Ishikawa (cell line): ENCODE data around the gene CFAP52.

Source experiments
- CEBPB ChIP-seq: IDR thresholded peaks from 2 replicates; pipeline ENCODE4 v1.6.1; 2012
- CREB1 ChIP-seq: IDR thresholded peaks from 2 replicates; pipeline ENCODE4 v1.6.1; 2012; ENCODE audit warnings: low read depth
- EGR1 ChIP-seq: IDR thresholded peaks from 2 replicates; pipeline ENCODE4 v1.6.1; 2012
- EP300 ChIP-seq: IDR thresholded peaks from 2 replicates; pipeline ENCODE4 v1.6.1; 2012; ENCODE audit warnings: borderline replicate concordance
- FOXM1 ChIP-seq: IDR thresholded peaks from 2 replicates; pipeline ENCODE4 v1.6.1; 2012; ENCODE audit warnings: low read depth, borderline replicate concordance
- NFIC ChIP-seq: IDR thresholded peaks from 2 replicates; pipeline ENCODE4 v1.6.1; 2012
- RAD21 ChIP-seq: IDR thresholded peaks from 2 replicates; pipeline ENCODE4 v1.6.1; 2012; ENCODE audit warnings: low read depth
- TAF1 ChIP-seq: IDR thresholded peaks from 2 replicates; pipeline ENCODE4 v1.6.1; 2012; ENCODE audit warnings: low read depth, mild to moderate bottlenecking
- TCF12 ChIP-seq: IDR thresholded peaks from 2 replicates; pipeline ENCODE4 v1.6.1; 2012; ENCODE audit warnings: low read depth
- TEAD4 ChIP-seq: IDR thresholded peaks from 2 replicates; pipeline ENCODE4 v1.6.1; 2012
- YY1 ChIP-seq: IDR thresholded peaks from 2 replicates; pipeline ENCODE4 v1.6.1; 2012; ENCODE audit warnings: low read depth
- ZBTB7A ChIP-seq: IDR thresholded peaks from 2 replicates; pipeline ENCODE4 v1.6.1; 2012; ENCODE audit warnings: low read depth
- TF ChIP-seq, protein P1 (sequence below): IDR thresholded peaks from 2 replicates; pipeline ENCODE4 v1.6.1; 2012
- TF ChIP-seq, protein P2 (sequence below): IDR thresholded peaks from 2 replicates; pipeline ENCODE4 v1.6.1; 2012; ENCODE audit warnings: low read depth, mild to moderate bottlenecking
- TF ChIP-seq, protein P3 (sequence below): IDR thresholded peaks from 2 replicates; pipeline ENCODE4 v1.6.1; 2012

The CFAP52 gene, protein sequence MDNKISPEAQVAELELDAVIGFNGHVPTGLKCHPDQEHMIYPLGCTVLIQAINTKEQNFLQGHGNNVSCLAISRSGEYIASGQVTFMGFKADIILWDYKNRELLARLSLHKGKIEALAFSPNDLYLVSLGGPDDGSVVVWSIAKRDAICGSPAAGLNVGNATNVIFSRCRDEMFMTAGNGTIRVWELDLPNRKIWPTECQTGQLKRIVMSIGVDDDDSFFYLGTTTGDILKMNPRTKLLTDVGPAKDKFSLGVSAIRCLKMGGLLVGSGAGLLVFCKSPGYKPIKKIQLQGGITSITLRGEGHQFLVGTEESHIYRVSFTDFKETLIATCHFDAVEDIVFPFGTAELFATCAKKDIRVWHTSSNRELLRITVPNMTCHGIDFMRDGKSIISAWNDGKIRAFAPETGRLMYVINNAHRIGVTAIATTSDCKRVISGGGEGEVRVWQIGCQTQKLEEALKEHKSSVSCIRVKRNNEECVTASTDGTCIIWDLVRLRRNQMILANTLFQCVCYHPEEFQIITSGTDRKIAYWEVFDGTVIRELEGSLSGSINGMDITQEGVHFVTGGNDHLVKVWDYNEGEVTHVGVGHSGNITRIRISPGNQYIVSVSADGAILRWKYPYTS

DNA sequence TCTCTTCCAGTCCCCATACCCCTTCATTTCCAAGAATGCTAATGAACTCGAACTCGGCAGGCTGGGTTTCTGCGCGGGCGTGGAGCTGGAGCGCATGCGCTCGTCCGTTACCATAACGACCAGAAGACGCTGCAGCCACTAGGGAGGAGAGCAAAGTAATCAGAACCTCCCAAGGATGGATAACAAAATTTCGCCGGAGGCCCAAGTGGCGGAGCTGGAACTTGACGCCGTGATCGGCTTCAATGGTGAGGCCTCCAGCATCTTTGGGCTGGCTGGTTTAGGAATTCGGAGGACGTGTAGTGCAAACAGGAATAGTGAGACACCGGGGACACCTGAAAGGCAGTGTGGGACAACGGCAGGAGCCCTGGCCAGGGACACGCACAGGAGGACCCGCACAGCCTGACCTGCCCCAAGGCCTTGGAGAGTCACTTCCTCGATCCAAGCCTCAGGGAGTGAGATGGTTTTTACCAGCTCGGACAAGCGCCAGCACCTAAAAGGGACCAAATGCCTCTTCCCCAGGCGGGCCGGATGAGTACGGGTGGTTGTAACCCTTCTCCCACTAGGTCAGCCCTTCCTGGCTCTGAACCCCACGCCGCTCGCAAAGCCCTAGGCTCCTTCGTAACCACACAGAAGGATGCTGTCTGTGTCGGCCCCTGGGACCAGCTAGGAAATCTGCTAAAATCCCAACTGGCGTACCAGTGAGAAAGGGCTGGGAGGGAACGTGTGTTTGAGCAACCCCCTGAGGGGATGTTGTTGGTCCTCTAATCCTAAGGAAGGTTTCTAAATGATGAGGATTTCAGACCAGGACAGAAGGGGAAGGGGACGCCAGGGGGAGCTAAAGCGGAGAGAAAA lies at the start of gene CFAP52:
Gene CFAP52 (plus strand): TSS at position 122 of the 852 bp plus-strand sequence. CDS start 54 bp downstream, at position 176.
- TF ChIP-seq, protein P1, sequence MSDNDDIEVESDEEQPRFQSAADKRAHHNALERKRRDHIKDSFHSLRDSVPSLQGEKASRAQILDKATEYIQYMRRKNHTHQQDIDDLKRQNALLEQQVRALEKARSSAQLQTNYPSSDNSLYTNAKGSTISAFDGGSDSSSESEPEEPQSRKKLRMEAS = no peak
- TF ChIP-seq ZBTB7A (no peak), TCF12 (no peak), EP300 (no peak), FOXM1 (no peak), CREB1 (no peak), TAF1 (no peak), YY1 (no peak), RAD21 (peak; percentile 43), TEAD4 (no peak), CEBPB (no peak), NFIC (no peak), EGR1 (0 out of 2 replicates have a peak, but pooled peaks have one; percentile 29)
- TF ChIP-seq, protein P2, sequence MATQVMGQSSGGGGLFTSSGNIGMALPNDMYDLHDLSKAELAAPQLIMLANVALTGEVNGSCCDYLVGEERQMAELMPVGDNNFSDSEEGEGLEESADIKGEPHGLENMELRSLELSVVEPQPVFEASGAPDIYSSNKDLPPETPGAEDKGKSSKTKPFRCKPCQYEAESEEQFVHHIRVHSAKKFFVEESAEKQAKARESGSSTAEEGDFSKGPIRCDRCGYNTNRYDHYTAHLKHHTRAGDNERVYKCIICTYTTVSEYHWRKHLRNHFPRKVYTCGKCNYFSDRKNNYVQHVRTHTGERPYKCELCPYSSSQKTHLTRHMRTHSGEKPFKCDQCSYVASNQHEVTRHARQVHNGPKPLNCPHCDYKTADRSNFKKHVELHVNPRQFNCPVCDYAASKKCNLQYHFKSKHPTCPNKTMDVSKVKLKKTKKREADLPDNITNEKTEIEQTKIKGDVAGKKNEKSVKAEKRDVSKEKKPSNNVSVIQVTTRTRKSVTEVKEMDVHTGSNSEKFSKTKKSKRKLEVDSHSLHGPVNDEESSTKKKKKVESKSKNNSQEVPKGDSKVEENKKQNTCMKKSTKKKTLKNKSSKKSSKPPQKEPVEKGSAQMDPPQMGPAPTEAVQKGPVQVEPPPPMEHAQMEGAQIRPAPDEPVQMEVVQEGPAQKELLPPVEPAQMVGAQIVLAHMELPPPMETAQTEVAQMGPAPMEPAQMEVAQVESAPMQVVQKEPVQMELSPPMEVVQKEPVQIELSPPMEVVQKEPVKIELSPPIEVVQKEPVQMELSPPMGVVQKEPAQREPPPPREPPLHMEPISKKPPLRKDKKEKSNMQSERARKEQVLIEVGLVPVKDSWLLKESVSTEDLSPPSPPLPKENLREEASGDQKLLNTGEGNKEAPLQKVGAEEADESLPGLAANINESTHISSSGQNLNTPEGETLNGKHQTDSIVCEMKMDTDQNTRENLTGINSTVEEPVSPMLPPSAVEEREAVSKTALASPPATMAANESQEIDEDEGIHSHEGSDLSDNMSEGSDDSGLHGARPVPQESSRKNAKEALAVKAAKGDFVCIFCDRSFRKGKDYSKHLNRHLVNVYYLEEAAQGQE = no peak

DNA sequence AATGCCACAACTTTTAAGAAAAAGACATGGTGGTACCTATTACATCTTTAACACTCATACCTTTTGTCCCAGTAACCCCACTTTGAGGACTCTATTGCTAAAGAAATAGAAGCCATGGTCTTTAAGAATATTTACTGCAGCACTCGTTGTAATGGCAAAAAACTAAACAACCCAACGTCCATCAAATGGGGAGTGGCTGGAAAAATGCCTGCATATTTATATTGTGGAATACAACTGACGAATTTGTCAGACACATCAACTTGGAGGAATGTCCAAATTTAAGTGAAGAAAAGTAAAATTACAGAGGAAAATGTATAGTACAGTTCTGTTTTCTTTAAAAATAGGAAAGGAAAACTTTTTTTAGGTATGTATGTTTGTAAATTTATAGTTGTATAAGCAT lies 48.7 kb upstream of the CFAP52 start:
- no peak for TF ChIP-seq YY1

DNA sequence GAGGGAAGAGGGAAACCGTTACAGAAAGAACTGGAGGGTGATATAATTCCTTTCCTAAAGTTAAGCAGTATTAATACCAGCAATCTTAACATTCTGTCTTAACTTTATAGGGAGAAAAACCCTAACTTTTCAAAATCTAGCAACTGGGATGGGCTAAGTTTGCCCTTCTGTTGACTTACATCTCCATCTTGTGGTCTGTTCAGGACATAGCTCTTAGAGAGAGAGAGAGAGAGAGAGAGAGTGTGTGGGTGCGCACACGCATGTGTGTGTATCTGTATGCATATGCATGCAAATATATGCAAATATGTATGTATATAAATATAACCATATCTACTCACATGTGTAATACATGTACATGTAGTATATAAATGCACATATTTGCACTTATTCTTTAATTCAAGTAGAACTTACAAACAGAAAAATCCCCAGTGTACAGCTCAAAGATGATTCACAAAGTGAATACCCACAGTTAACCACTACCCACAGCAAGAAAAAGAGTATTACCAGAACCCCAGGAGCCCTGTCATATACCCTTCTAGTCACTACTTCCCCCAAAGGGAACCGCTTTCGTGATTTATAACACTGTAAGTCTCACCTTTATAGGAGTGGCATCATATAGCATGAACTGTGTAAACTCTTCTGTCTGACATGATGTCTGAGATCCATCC lies 47.3 kb upstream of the CFAP52 start:
- TF ChIP-seq TCF12 = no peak
- TF ChIP-seq RAD21 = peak; percentile 62
- TF ChIP-seq EGR1 = no peak

DNA sequence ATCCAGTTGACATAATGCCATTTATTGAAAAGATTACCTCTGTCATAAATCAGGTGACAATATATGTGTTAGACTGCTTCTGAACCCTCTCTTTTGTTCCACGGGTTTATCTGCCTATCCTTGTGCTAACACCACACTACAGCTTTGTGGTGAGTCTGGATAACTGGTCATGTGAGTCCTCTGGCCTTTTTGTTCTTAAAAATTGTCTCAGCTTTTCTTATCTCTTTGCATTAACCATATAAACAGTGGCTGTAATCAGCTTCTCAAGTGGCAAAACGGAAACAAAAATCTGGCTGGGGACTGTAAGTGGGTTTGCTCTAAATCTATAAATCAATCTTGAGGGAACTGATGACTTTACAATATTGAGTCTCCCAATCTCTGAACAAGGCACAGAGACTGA lies 45.4 kb upstream of the CFAP52 start:
- TF ChIP-seq EP300 = no peak
- TF ChIP-seq YY1 = no peak
- TF ChIP-seq EGR1 = no peak
- no peak for TF ChIP-seq TEAD4
- TF ChIP-seq, protein P3, sequence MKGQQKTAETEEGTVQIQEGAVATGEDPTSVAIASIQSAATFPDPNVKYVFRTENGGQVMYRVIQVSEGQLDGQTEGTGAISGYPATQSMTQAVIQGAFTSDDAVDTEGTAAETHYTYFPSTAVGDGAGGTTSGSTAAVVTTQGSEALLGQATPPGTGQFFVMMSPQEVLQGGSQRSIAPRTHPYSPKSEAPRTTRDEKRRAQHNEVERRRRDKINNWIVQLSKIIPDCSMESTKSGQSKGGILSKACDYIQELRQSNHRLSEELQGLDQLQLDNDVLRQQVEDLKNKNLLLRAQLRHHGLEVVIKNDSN = no peak
- TF ChIP-seq CREB1 = no peak
- TF ChIP-seq CEBPB = no peak
- TF ChIP-seq TCF12 = no peak
- no peak for TF ChIP-seq NFIC
- TF ChIP-seq ZBTB7A = no peak
- TF ChIP-seq, protein P2 = no peak
- TF ChIP-seq FOXM1 = no peak
- TF ChIP-seq, protein P1 = no peak
- no peak for TF ChIP-seq RAD21
- no peak for TF ChIP-seq TAF1

DNA sequence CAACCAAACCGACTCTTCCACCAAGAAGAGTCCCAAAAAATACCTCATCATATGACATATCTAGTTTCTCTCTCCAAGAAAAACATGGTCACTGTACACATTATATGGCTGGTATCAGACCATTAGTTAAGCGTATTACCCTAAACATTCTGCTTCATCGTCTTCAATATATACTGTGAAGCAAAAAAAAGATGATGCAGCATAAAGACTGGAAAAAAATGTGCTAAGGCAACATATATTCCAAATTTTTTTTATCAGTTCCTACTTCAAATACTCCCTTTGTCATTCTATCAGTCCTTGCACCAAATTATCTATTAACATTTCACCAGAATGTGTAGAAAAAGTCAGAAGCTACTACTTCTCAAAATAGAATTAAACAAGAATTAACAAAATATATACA lies 43.7 kb upstream of the CFAP52 start:
- TF ChIP-seq FOXM1 (no peak), EP300 (no peak), NFIC (no peak), ZBTB7A (no peak), CREB1 (no peak), TEAD4 (no peak), RAD21 (no peak), TCF12 (no peak)
- TF ChIP-seq, protein P2 = no peak
- TF ChIP-seq, protein P3 = no peak
